PC-9 (cell line): Measurements from ENCODE around the gene CC2D2A.

ENCODE experiments used
- EZH2 ChIP-seq: fragments of 200-600 bp; sonication (generic); IDR thresholded peaks from 2 replicates; pipeline ENCODE4 v1.8.0; 2017; ENCODE audit warnings: antibody characterized with exemption, low read depth
- TF ChIP-seq, protein P1 (sequence below): fragments of 200-600 bp; sonication (generic); conservative IDR thresholded peaks from 2 replicates; pipeline ENCODE4 v1.6.1; 2017; ENCODE audit warnings: mixed run types, antibody characterized with exemption, mild to moderate bottlenecking, moderate library complexity

DNA sequence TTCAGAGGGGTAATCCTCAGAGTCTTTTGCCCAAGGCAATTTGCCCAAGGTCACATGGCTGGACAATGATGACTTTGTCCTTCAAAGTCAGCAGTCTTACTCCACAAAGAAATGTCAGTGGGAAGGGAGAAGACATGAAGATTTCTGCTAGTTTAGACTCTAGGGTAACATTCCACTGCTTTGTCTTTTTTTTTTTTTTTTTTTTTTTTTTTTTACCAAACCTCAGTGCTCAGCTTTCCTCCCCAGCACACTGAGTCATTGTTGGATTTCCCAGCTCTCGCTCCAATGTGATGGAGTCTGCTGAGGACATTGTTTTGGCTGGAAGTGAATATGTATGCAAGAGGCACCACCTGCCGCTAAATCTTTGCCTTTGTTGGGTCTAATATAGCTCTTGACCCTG is 49.0 kb upstream of the CC2D2A start:
- TF ChIP-seq, protein P1, sequence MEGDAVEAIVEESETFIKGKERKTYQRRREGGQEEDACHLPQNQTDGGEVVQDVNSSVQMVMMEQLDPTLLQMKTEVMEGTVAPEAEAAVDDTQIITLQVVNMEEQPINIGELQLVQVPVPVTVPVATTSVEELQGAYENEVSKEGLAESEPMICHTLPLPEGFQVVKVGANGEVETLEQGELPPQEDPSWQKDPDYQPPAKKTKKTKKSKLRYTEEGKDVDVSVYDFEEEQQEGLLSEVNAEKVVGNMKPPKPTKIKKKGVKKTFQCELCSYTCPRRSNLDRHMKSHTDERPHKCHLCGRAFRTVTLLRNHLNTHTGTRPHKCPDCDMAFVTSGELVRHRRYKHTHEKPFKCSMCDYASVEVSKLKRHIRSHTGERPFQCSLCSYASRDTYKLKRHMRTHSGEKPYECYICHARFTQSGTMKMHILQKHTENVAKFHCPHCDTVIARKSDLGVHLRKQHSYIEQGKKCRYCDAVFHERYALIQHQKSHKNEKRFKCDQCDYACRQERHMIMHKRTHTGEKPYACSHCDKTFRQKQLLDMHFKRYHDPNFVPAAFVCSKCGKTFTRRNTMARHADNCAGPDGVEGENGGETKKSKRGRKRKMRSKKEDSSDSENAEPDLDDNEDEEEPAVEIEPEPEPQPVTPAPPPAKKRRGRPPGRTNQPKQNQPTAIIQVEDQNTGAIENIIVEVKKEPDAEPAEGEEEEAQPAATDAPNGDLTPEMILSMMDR: no peak
- TF ChIP-seq EZH2: no peak
